Keratinocyte (primary cell): Measurements from ENCODE around the gene PLD1. TPM values are rescaled to one million over a fixed set of nuclear protein-coding genes. Genes with fewer than 3 reads are reported as not detected.

ENCODE experiments used
- DNase-seq: peaks from one replicate; pipeline ENCODE4 v3.0.0-alpha.2; 2011; ENCODE audit warnings: low read depth, missing footprints, low spot score
- FAIRE-seq: peaks from 2 replicates; lab custom pipeline; 2011; peaks lifted over from hg19 to GRCh38; lab: Jason Lieb, UNC
- H2AFZ ChIP-seq: 2 replicates; pipeline ENCODE4 v1.6.0; 2012; ENCODE audit warnings: low read length, control low read depth, inconsistent platforms; ENCODE audit not compliant: control insufficient read depth
- H3K27ac ChIP-seq: 2 replicates; pipeline ENCODE4 v1.5.1; 2011; ENCODE audit warnings: low read length; ENCODE audit not compliant: control insufficient read depth, insufficient read depth
- H3K27me3 ChIP-seq: 3 replicates; pipeline ENCODE4 v1.6.0; 2011; ENCODE audit warnings: low read length; ENCODE audit not compliant: control insufficient read depth, insufficient read depth; ENCODE audit errors: extremely low read depth
- H3K36me3 ChIP-seq, 2 experiments: 2 replicates in 1 of 2; 3 replicates in 1 of 2; pipeline ENCODE4 v1.5.1; 2011; ENCODE audit warnings: low read length in 2 of 2, mild to moderate bottlenecking in 1 of 2; ENCODE audit not compliant: control insufficient read depth in 2 of 2, insufficient read depth in 2 of 2; ENCODE audit errors: extremely low read depth in 1 of 2
- H3K4me1 ChIP-seq: 3 replicates; pipeline ENCODE4 v1.5.1; 2011; ENCODE audit warnings: low read length; ENCODE audit not compliant: control insufficient read depth, insufficient read depth; ENCODE audit errors: extremely low read depth
- H3K4me2 ChIP-seq: 3 replicates; pipeline ENCODE4 v1.6.0; 2011; ENCODE audit warnings: low read depth, low read length; ENCODE audit not compliant: control insufficient read depth, insufficient read depth; ENCODE audit errors: extremely low read depth
- H3K4me3 ChIP-seq, 3 experiments: fragments of 200-600 bp in 1 of 3; sonication (generic) in 1 of 3; 2 replicates in 2 of 3; 3 replicates in 1 of 3; pipeline ENCODE4 v1.5.1; 2011 to 2016; ENCODE audit warnings: low read length in 3 of 3, mild to moderate bottlenecking in 3 of 3, control low read depth in 2 of 3, inconsistent platforms in 1 of 3, low read depth in 1 of 3, mixed read lengths in 1 of 3, mixed run types in 1 of 3, moderate library complexity in 1 of 3; ENCODE audit not compliant: control insufficient read depth in 2 of 3, insufficient read depth in 2 of 3; ENCODE audit errors: extremely low read depth in 1 of 3
- H3K79me2 ChIP-seq: 2 replicates; pipeline ENCODE4 v1.6.0; 2012; ENCODE audit warnings: low read length; ENCODE audit not compliant: control insufficient read depth, insufficient read depth
- H3K9ac ChIP-seq: 3 replicates; pipeline ENCODE4 v1.6.0; 2011; ENCODE audit warnings: low read length; ENCODE audit not compliant: control insufficient read depth, insufficient read depth; ENCODE audit errors: extremely low read depth
- H3K9me1 ChIP-seq: 3 replicates; pipeline ENCODE4 v1.6.0; 2011; ENCODE audit warnings: low read length; ENCODE audit not compliant: control insufficient read depth, insufficient read depth; ENCODE audit errors: extremely low read depth
- H3K9me3 ChIP-seq: 2 replicates; pipeline ENCODE4 v1.5.1; 2012; ENCODE audit warnings: low read depth, low read length; ENCODE audit not compliant: control insufficient read depth
- H4K20me1 ChIP-seq: 3 replicates; pipeline ENCODE4 v1.6.0; 2011; ENCODE audit warnings: low read length; ENCODE audit not compliant: control insufficient read depth, insufficient read depth; ENCODE audit errors: extremely low read depth
- CTCF ChIP-seq, 3 experiments: IDR thresholded peaks in 1 of 3; conservative IDR thresholded peaks in 1 of 3; optimal IDR thresholded peaks in 1 of 3; 2 replicates in 2 of 3; 3 replicates in 1 of 3; pipeline versions ENCODE3 to v1.5.1; 2011; ENCODE audit warnings: low read length in 3 of 3, mild to moderate bottlenecking in 3 of 3, moderate library complexity in 2 of 3, control low read depth in 1 of 3, inconsistent platforms in 1 of 3; ENCODE audit not compliant: insufficient read depth in 2 of 3; ENCODE audit errors: extremely low read depth in 1 of 3
- EZH2 ChIP-seq: IDR thresholded peaks from one replicate; pipeline ENCODE4 v1.6.1; 2012; ENCODE audit warnings: inconsistent platforms, mild to moderate bottlenecking, low read length, moderate library complexity
- dilution Hi-C: fragments of 300-500 bp; cut with MboI; formaldehyde crosslinking; loops from one replicate; pipeline ENCODE4 v1.7.0; 2020; ENCODE audit warnings: low sequenced_read_pairs; ENCODE audit not compliant: extremely low pct_ligation_motif_present
- polyA plus RNA-seq, 5 experiments: library from polyadenylated mRNA; depleted of rRNA in 3 of 5; stranded (reverse) in 3 of 5; stranded (forward) in 1 of 5; unstranded in 1 of 5; fragments of >200 nt; gene quantifications; 1 replicate in 1 of 5; 2 replicates in 3 of 5; 3 replicates in 1 of 5; pipeline versions ENCODE4 v1.2.1 to v1.2.3, GENCODE V29; 2011 to 2012; ENCODE audit warnings: missing spikeins in 2 of 5, low read depth in 1 of 5, low replicate concordance in 1 of 5

The PLD1 gene
- polyA plus RNA-seq, 1 donor (not counting 4 experiments of a cell fraction or from before 2014, with no cell fraction given), result 14.7 TPM

- TF ChIP-seq CTCF (optimal IDR thresholded peaks at IDR 0.05 in 1 of 3, IDR thresholded peaks at IDR 0.05 in 1 of 3, conservative IDR thresholded peaks at IDR 0.05 in 1 of 3; ENCODE audit: extremely low read depth in 1 of 3, insufficient read depth in 2 of 3, low read length in 3 of 3), result no peak
- no peak for TF ChIP-seq EZH2
- dilution Hi-C loops, result no loop called here
- H3K27me3 ChIP-seq, result no peaks in the 10 kb centered on the region
Observed at GRCh38 chr3:171643681-171644080, 166.6 kb downstream of the PLD1 start.

GRCh38 chr3:171643033-171643432 lies 167.2 kb downstream of the PLD1 start:
- no peak overlapping the region for H3K27ac ChIP-seq
- H3K9me3 ChIP-seq, result no peaks in the 10 kb centered on the region
- no peak overlapping the region for H2AFZ ChIP-seq
- peaks cover 7% of the 10 kb centered on the region for H3K4me1 ChIP-seq
- H3K9ac ChIP-seq, result no peak overlapping the region
- no peak overlapping the region for H3K4me2 ChIP-seq
- TF ChIP-seq EZH2, result no peak
- no peak for TF ChIP-seq CTCF (optimal IDR thresholded peaks at IDR 0.05 in 1 of 3, IDR thresholded peaks at IDR 0.05 in 1 of 3, conservative IDR thresholded peaks at IDR 0.05 in 1 of 3; ENCODE audit: extremely low read depth in 1 of 3, insufficient read depth in 2 of 3, low read length in 3 of 3)
- H3K79me2 ChIP-seq, result no peaks in the 10 kb centered on the region
- H3K9me1 ChIP-seq, result no peaks in the 10 kb centered on the region
- FAIRE-seq, result no peak
- dilution Hi-C loops, result no loop called here
- DNase-seq, result no peak
- H3K4me3 ChIP-seq, result no peak overlapping the region
- no peaks in the 10 kb centered on the region for H4K20me1 ChIP-seq
- H3K27me3 ChIP-seq, result no peaks in the 10 kb centered on the region
- peaks cover 0 to 1% of the 10 kb centered on the region in 2 experiments for H3K36me3 ChIP-seq

More at GRCh38 chr3:171643681-171644080, 166.6 kb downstream of the PLD1 start:
- FAIRE-seq (no peak), DNase-seq (no peak)
- no peak overlapping the region for H3K27ac ChIP-seq
- no peak overlapping the region for H3K4me3 ChIP-seq
- H3K9ac ChIP-seq, result no peak overlapping the region
- H3K4me1 ChIP-seq, result peaks cover 7% of the 10 kb centered on the region
- no peaks in the 10 kb centered on the region for H3K79me2 ChIP-seq
- H3K36me3 ChIP-seq, result peaks cover 0 to 1% of the 10 kb centered on the region in 2 experiments
- no peaks in the 10 kb centered on the region for H3K9me3 ChIP-seq
- H2AFZ ChIP-seq, result no peak overlapping the region
- no peaks in the 10 kb centered on the region for H4K20me1 ChIP-seq
- H3K4me2 ChIP-seq, result no peak overlapping the region
- no peaks in the 10 kb centered on the region for H3K9me1 ChIP-seq
